ENCODE measurements around the gene KCNG4.

The KCNG4 gene

DNA sequence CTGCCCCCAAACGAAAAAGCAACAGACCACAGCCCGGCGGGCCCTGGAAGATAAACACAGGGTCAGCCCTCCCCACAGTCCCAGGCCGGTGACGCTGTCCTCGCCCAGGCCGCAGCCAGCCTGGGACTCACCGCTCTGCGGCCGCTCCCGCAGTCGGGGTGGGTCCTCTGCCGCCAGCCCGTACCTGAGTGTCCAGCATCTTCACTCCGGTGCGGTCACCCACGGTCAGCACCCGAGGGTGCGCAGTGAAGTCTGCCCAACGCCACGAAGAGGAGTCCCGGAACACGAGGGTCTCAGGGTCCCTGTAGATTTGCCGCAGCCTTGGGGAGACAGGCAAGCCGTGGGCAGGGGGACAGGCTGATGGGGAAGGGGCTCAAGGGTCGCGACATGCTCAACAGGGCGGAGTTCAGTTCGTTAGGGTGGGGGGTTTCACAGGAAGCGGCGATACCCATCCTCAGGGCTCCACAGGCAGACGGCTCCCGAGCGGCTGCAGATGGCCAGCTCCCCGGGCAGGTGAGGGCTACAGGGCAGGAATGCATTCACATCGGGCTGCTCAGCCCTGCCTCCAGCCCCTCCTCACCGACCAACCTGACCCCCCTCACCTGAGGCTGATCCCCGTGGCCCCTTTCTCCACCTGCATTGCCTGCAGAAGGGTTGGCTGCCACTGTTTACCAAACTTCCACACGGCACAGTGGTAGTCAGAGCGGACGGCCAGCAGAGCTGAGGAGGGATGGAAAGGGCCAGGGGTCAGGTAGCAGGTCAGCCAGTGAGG, 58.5 kb downstream of the KCNG4 start:
- no peak for DNase-seq

DNA sequence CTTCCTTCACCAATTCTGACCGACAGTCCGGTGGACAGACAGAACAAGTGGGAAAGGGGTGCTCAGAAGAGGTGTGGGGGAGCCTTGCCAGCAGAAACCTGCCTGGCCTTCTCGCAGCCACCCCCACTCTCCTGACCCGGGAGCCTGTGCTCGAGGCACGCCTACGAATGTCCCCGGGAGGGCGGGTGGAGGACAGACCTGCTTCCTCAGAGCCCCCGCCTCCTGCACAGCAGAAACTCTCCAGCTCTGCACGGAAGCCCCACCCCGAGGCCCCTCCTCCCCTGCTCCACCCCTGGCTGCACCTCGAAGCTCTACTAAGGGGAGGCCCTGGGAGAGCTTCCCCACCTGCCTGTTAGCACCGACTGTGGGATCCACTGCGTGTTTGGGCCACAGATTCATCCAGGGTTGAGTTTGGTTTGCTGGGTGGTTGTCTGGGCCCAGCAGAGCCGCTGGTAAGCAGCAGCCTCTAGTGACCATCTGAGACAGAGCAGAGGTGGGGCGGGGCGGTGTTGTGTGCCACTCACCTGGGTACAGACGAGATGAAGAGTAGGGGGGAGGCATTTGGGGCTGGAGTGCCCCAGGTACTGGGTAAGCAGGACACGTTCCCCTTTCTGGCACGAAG, 59.2 kb downstream of the KCNG4 start:
- no peak for DNase-seq

DNA sequence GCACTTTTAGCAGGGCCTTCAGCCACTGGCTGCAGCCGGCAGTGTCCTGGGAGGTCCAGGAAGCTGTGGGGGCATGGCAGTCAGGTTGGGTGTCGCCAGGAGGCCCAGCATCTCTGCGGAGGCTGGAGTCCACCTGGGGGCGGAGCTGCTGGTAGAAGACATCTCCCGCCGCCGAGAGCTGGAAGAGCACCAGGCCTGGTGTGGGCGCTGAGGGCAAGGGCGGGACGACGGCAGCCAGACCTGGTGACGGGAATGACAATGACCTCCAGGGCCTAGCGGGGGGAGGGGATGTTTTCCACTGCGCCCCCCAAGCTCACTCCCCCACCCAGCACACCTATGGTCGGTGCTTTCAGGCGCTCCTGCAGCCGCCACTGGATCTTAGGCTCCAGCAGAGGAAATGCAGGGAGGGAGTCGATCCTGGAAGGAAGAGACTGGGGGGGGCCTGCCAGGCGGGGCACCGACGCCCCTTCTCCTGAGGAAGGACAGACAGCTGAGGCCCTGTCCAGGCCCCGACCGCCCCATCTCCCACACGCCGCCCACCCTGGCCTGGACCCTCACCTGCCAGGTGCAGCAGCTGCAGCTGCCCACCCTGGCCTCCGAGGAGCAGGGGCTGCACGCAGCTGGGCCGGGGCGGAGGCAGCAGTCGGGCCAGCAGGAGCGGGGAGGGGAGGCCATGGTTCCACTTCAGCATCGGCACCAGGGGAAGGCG, 60.0 kb downstream of the KCNG4 start:
- no peak for DNase-seq

GRCh38 chr16:84178892-84179611, 60.8 kb downstream of the KCNG4 start:
- no peak for DNase-seq

DNA sequence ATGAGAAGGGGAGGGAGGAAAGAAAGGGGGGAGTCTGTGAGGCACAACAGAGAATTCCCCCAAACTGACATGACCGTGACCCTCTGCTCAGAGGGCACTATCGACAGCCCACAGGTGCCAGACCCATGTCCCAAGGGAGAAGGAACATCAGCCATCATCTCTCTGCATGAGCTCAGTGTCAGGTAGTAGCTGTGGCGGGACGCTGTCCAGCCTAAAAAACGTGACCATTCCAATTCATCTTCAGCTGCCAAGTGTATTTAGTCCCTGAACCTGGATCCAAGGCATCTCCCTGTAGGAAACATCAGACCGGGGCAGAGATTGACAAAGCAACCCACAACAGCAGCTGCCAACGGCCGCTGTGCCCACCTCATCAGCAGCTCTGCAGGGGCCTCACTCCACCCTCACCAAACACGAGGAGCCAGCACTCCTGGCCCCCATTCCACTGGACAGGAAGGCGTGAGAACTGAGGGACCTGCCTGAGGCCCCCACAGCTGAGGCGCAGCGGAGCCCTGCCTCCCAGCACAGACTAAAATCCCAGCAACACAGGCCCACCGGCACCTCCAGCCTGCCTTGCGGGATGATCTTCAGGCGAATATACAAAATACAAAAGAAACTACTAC, 61.6 kb downstream of the KCNG4 start:
- DNase-seq, result no peak

DNA sequence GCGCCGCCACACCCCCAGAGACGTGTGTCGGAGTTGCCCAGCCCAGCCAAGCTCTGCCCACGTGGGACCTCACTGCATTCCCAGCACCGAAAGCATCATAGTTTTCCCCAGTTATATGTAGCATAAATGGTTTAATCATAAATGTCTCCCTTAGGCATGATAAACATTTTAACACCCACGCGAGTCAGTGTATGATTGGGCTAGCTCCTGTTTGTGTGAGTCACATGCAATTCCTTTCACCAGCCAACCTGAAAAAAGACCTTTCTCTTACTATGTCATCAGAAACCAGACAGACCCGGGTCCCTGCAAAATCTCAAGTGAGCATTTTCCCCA, 62.1 kb downstream of the KCNG4 start:
- no peak for DNase-seq

GRCh38 chr16:84176192-84177053, 63.4 kb downstream of the KCNG4 start:
- DNase-seq, result no peak

GRCh38 chr16:84175350-84176081, 64.3 kb downstream of the KCNG4 start:
- peak; percentile 51 for DNase-seq

- DNase-seq, result no peak
Measured at GRCh38 chr16:84174396-84174795, 65.4 kb downstream of the KCNG4 start.

DNA sequence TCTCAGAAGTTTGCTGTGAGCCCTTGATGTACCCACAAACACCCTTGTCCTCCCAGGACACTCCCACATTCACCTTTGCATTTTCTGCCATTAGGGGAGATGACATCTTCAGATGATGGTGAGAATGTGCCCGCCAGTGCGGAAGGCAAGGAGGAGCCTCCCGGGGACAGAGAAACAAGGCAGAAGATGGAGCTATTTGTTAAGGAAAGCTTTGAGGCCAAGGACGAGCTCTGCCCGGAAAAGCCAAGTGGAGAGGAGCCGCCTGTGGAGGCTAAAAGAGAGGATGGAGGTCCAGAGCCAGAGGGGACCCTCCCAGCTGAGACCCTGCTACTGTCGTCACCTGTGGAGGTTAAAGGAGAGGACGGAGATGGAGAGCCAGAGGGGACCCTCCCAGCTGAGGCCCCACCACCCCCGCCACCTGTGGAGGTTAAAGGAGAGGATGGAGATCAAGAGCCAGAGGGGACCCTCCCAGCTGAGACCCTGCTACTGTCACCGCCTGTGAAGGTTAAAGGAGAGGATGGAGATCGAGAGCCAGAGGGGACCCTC, 70.0 kb downstream of the KCNG4 start:
- DNase-seq, result no peak

Measured in activated CD4-positive, alpha-beta T cell treated with anti-CD3 and anti-CD28 coated beads, Interleukin-2, amount 50 U/mL, for 16 hours (primary cell).